OCI-LY7 (cell line): ENCODE results near the gene TMEM182. TPM values are rescaled to one million over a fixed set of nuclear protein-coding genes. Genes with fewer than 3 reads are reported as not detected.

Experiments
- BruUV-seq: library from RNA; stranded (reverse); fragments of 400-500 nt; replicated peaks from 2 replicates; lab custom pipeline; 2021; lab: Mats Ljungman, UMichigan
- CTCF ChIA-PET: fragments of 300-600 bp; sonication (Branson Sonifier 250); formaldehyde crosslinking; loops from one replicate; lab custom pipeline; 2022; ENCODE audit warnings: antibody characterized with exemption; ENCODE audit not compliant: unreplicated experiment; lab: Charles Lee
- POLR2A ChIA-PET: fragments of 300-600 bp; sonication (Branson Sonifier 250); formaldehyde crosslinking; loops from one replicate; lab custom pipeline; 2022; ENCODE audit warnings: antibody characterized with exemption; lab: Charles Lee
- DNase-seq: peaks from one replicate; pipeline ENCODE4 v3.0.0-alpha.2; 2015; ENCODE audit warnings: low spot score
- H2AFZ ChIP-seq: fragments of 200-600 bp; sonication (generic), shearing (Covaris generic); 2 replicates; pipeline ENCODE4 v1.6.1; 2014; ENCODE audit warnings: mild to moderate bottlenecking, antibody characterized with exemption, low read length, moderate library complexity
- H3K27ac ChIP-seq: fragments of 200-600 bp; sonication (generic); 2 replicates; pipeline ENCODE4 v1.5.1; 2014; ENCODE audit warnings: mixed run types, low read depth, mild to moderate bottlenecking, moderate library complexity, low read length, inconsistent platforms; ENCODE audit not compliant: poor library complexity, severe bottlenecking
- H3K36me3 ChIP-seq: fragments of 200-600 bp; sonication (generic); 2 replicates; pipeline ENCODE4 v1.6.1; 2014; ENCODE audit warnings: mild to moderate bottlenecking, antibody characterized with exemption, low read length, moderate library complexity, mixed read lengths; ENCODE audit not compliant: insufficient read depth
- H3K4me1 ChIP-seq: fragments of 200-600 bp; sonication (generic); 2 replicates; pipeline ENCODE4 v1.5.1; 2014; ENCODE audit warnings: mild to moderate bottlenecking, low read length; ENCODE audit not compliant: insufficient read depth, poor library complexity, severe bottlenecking
- H3K4me2 ChIP-seq: fragments of 200-600 bp; sonication (generic); 2 replicates; pipeline ENCODE4 v1.6.1; 2014; ENCODE audit warnings: mild to moderate bottlenecking, low read length
- H3K4me3 ChIP-seq: fragments of 200-600 bp; sonication (generic); 2 replicates; pipeline ENCODE4 v1.5.1; 2014; ENCODE audit warnings: mild to moderate bottlenecking, low read depth, low read length; ENCODE audit not compliant: poor library complexity, severe bottlenecking
- H3K79me2 ChIP-seq: fragments of 200-600 bp; sonication (generic); 2 replicates; pipeline ENCODE4 v1.6.1; 2016; ENCODE audit warnings: low read depth, mild to moderate bottlenecking, low read length, moderate library complexity, mixed read lengths; ENCODE audit not compliant: insufficient read depth
- H3K9me2 ChIP-seq: fragments of 200-600 bp; sonication (generic); 2 replicates; pipeline ENCODE4 v1.6.1; 2016; ENCODE audit warnings: mild to moderate bottlenecking, low read length, mixed read lengths; ENCODE audit not compliant: insufficient read depth
- H3K9me3 ChIP-seq: fragments of 200-600 bp; sonication (generic); 2 replicates; pipeline ENCODE4 v1.6.1; 2014; ENCODE audit warnings: mild to moderate bottlenecking, mixed run types, low read length, mixed read lengths
- H4K20me1 ChIP-seq: fragments of 200-600 bp; sonication (generic); 2 replicates; pipeline ENCODE4 v1.6.1; 2014; ENCODE audit warnings: mild to moderate bottlenecking, antibody characterized with exemption, low read length, moderate library complexity, mixed read lengths; ENCODE audit not compliant: insufficient read depth
- EZH2phosphoT487 ChIP-seq: fragments of 200-600 bp; sonication (generic); IDR thresholded peaks from 2 replicates; pipeline ENCODE4 v1.6.1; 2018; ENCODE audit warnings: low read depth, borderline replicate concordance, mild to moderate bottlenecking, mixed run types, antibody characterized with exemption, low read length, moderate library complexity, mixed read lengths
- intact Hi-C: fragments of 100-400 bp; cut with micrococcal nuclease; formaldehyde crosslinking; loops from one replicate; pipeline ENCODE4 v1.10.0; 2022; ENCODE audit not compliant: unreplicated experiment
- total RNA-seq, 2 experiments: library from RNA; depleted of rRNA in 1 of 2; stranded (reverse); fragments of >200 nt in 1 of 2; shearing (Covaris generic) in 1 of 2; gene quantifications; 2 replicates each; pipeline ENCODE4 v1.2.3, GENCODE V29; 2014 to 2022
- TF ChIP-seq, protein P1 (sequence below): fragments of 200-600 bp; sonication (generic); conservative IDR thresholded peaks from 2 replicates; pipeline ENCODE4 v1.5.1; 2014; ENCODE audit warnings: mild to moderate bottlenecking, antibody characterized with exemption, low read length, moderate library complexity, mixed read lengths

TMEM182 gene
- total RNA-seq, 2 experiments from 2014 or later: 2.1 to 3.2 TPM

DNA sequence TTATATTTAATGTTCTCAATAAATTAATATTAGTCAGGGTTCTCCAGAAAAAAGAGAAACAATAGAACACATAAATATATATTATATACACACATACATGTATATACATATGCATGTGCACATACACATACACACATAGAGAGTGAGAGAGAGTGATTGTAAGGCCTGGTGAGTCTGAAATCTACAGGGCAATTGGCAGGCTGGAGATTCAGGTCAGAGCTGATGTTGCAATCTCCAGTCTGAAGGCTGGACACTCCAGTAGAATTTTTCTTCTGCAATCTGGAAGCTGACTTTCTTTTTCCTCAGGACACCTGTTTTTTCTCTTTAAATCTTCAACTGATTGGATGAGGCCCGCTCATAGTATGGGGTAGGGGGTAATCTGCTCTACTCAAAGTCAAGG, 3.2 kb downstream of the TMEM182 start:
- BruUV-seq: no TSS peak
- CTCF ChIA-PET: no interaction called here

DNA sequence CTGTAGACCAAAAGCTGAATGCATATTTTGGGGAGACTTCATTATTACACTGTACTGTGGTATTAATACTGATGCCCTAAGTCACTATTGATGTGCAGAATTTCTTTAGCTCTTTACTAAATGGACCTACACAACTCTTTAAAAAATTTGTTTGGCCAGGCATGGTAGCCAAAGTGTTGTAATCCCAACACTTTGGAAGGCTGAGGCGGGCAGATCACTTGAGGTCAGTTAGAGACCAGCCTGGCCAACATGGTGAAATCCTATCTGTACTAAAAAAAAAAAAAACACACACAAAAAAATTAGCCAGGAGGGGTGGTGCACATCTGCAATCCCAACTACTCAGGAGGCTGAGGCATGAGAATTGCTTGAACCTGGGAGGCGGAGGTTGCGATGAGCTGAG, 6.4 kb downstream of the TMEM182 start:
- intact Hi-C loops: no loop called here

More for the DNA sequence above, 3.2 kb downstream of the TMEM182 start:
- no peaks in the 10 kb centered on the region for H4K20me1 ChIP-seq
- no peak for DNase-seq
- H3K36me3 ChIP-seq: no peaks in the 10 kb centered on the region
- no peaks in the 10 kb centered on the region for H3K79me2 ChIP-seq
- no peaks in the 10 kb centered on the region for H3K9me3 ChIP-seq
- no peaks in the 10 kb centered on the region for H3K4me1 ChIP-seq
- POLR2A ChIA-PET: no interaction called here
- intact Hi-C loops: no loop called here
- H3K4me3 ChIP-seq: no peak overlapping the region
- H3K4me2 ChIP-seq: no peak overlapping the region
- H3K9me2 ChIP-seq: no peaks in the 10 kb centered on the region
- no peak overlapping the region for H3K27ac ChIP-seq
- TF ChIP-seq, protein P1, sequence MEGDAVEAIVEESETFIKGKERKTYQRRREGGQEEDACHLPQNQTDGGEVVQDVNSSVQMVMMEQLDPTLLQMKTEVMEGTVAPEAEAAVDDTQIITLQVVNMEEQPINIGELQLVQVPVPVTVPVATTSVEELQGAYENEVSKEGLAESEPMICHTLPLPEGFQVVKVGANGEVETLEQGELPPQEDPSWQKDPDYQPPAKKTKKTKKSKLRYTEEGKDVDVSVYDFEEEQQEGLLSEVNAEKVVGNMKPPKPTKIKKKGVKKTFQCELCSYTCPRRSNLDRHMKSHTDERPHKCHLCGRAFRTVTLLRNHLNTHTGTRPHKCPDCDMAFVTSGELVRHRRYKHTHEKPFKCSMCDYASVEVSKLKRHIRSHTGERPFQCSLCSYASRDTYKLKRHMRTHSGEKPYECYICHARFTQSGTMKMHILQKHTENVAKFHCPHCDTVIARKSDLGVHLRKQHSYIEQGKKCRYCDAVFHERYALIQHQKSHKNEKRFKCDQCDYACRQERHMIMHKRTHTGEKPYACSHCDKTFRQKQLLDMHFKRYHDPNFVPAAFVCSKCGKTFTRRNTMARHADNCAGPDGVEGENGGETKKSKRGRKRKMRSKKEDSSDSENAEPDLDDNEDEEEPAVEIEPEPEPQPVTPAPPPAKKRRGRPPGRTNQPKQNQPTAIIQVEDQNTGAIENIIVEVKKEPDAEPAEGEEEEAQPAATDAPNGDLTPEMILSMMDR: no peak
- TF ChIP-seq EZH2phosphoT487: no peak
- H2AFZ ChIP-seq: no peak overlapping the region

DNA sequence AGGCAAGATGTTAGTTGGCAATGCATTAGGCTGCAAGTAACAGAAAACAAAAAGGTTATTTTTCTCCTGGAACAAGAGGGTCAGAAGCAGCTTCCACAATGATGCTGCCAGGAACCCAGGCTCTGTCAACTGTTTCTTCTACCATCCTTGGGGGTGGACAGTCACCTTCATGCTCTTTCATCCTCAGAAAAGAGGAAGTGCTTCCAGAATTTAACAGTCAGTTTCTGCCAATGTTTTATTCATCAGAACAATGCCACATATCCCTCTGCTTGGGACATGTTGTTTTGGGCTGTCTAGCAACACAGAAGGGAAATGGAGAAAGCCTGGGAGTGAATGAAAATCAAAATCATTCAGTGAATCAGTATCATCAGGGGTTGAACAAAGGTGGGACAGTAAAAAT, 7.1 kb downstream of the TMEM182 start:
- no peaks in the 10 kb centered on the region for H3K79me2 ChIP-seq
- H3K4me2 ChIP-seq: no peak overlapping the region
- ChIA-PET POLR2A (no interaction called here), CTCF (no interaction called here)
- no peak overlapping the region for H2AFZ ChIP-seq
- H3K27ac ChIP-seq: no peak overlapping the region
- intact Hi-C loops: no loop called here
- H3K9me2 ChIP-seq: no peaks in the 10 kb centered on the region
- no peaks in the 10 kb centered on the region for H3K4me1 ChIP-seq
- H3K9me3 ChIP-seq: no peaks in the 10 kb centered on the region
- DNase-seq: no peak
- TF ChIP-seq, protein P1: no peak
- no peak for TF ChIP-seq EZH2phosphoT487
- H3K36me3 ChIP-seq: no peaks in the 10 kb centered on the region
- no peaks in the 10 kb centered on the region for H4K20me1 ChIP-seq
- no TSS peak for BruUV-seq
- no peak overlapping the region for H3K4me3 ChIP-seq

More for the DNA sequence above, 6.4 kb downstream of the TMEM182 start:
- no peak overlapping the region for H3K4me2 ChIP-seq
- DNase-seq: no peak
- no peaks in the 10 kb centered on the region for H3K79me2 ChIP-seq
- H2AFZ ChIP-seq: no peak overlapping the region
- no peaks in the 10 kb centered on the region for H3K9me2 ChIP-seq
- BruUV-seq: no TSS peak
- POLR2A ChIA-PET: no interaction called here
- H3K9me3 ChIP-seq: no peaks in the 10 kb centered on the region
- no peaks in the 10 kb centered on the region for H3K36me3 ChIP-seq
- no peak overlapping the region for H3K27ac ChIP-seq
- H3K4me1 ChIP-seq: no peaks in the 10 kb centered on the region
- TF ChIP-seq, protein P1: no peak
- TF ChIP-seq EZH2phosphoT487: no peak
- CTCF ChIA-PET: no interaction called here
- no peak overlapping the region for H3K4me3 ChIP-seq
- no peaks in the 10 kb centered on the region for H4K20me1 ChIP-seq
